Sigmoid colon (tissue), 3 donors: ENCODE results near the gene SLC24A4.

Experiments
- CTCF ChIP-seq, 4 experiments: fragments of 450-650 bp in 3 of 4; fragments of 200-600 bp in 1 of 4; IDR thresholded peaks; one replicate each; pipeline ENCODE4 v1.5.1; 2016 to 2019; ENCODE audit warnings: antibody characterized with exemption in 4 of 4, mild to moderate bottlenecking in 3 of 4, moderate library complexity in 2 of 4
- POLR2A ChIP-seq, 2 donors: fragments of 450-650 bp; IDR thresholded peaks; one replicate each; pipeline ENCODE4 v1.6.1; 2016; ENCODE audit warnings: antibody characterized with exemption in 2 of 2, mild to moderate bottlenecking in 2 of 2, moderate library complexity in 2 of 2

- TF ChIP-seq CTCF (IDR thresholded peaks at IDR 0.05) (no peak), POLR2A (IDR thresholded peaks at IDR 0.05) (no peak)
Measured at GRCh38 chr14:92302481-92302880, 20.5 kb upstream of the SLC24A4 start.
